HG03378 (cell line): ENCODE data around the gene ZNF142.
A peak's percentile ranks its signal among the peaks of the same experiment; 100 is the strongest.

ENCODE experiments used
- ATAC-seq: cut with Tn5 transposase; IDR thresholded peaks from one replicate; pipeline ENCODE4 v1.9.1; 2021; ENCODE audit warnings: mild to moderate bottlenecking, moderate library complexity; ENCODE audit not compliant: unreplicated experiment

ZNF142 gene

DNA sequence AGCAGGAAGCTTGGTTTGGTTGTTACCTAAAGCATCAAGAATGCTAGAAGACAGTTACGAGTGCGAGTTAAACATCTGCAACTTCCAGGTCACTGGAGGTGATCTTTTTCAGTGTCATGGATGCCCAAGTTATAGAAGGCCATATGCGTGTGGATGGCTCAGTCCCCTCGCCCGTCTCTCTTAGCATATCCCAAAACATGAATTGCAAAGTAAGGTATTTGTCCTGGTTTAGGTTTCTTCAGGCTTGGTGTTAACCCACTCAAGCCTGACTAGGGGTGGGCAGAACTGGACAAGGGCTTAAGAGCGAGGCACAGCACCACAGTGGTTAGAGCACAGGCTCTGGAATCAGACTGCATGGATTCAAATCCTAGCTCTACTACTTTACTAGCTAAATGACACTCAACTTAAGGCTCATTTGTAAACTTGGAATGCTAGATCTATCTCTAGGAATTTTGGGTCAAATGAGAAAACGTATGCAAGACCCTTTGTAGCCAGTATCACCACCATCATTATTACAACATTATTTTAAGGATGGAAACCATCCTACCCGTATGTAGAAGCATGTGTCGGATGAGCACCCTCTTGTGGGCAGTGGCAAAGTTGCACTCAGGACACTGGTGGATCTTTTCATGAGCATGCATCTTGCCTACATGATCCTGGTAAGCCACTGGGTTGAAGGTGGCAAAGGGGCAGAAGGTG, 11.2 kb downstream of the ZNF142 start:
- no peak for ATAC-seq

- peak; percentile 61 for ATAC-seq
Measured at GRCh38 chr2:218645126-218645525, 14.3 kb downstream of the ZNF142 start.

- ATAC-seq: no peak
Measured at GRCh38 chr2:218644721-218645120, 14.7 kb downstream of the ZNF142 start.

- no peak for ATAC-seq
Measured at GRCh38 chr2:218643751-218644310, 15.6 kb downstream of the ZNF142 start.

DNA sequence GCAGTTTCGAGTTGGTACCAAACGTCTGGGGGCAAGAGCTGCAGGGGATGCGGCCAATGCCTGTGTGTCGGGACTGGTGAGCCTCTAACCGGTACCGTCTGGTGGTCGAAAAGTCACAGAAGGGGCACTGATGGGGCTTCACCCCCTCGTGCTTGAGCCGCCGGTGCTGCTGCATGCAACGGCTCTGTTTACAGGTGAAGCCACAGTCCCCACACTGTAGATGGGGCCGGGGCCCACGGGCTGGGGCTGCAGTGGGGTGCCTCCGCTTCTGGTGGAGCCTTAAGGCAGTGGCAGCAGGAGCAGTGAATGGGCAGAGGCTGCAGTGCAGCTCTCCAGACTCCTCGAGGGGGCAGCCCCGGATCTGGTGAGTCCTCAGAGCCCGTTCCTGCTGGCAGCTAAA, 16.6 kb downstream of the ZNF142 start:
- ATAC-seq: no peak

- ATAC-seq: no peak
Measured at GRCh38 chr2:218642121-218642656, 17.2 kb downstream of the ZNF142 start.

- ATAC-seq: no peak
Measured at GRCh38 chr2:218638372-218638771, 21.1 kb downstream of the ZNF142 start.

DNA sequence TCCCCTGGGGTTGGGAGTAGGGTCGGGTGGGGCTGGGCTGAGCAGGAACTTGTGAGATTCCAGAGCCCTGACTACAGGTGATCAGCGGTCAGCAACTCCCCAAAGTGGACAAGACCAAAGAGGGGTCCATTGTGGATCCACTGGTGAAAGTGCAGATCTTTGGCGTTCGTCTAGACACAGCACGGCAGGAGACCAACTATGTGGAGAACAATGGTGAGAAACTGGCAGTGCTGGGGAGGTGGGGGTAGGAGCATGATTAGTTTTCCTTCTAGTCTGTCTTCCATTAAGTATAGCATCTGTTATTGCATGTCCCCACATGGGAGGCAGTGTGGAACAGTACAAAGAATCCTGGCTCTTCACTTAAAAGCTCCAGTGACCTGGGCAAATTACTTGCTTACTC, 23.7 kb downstream of the ZNF142 start:
- ATAC-seq: no peak

DNA sequence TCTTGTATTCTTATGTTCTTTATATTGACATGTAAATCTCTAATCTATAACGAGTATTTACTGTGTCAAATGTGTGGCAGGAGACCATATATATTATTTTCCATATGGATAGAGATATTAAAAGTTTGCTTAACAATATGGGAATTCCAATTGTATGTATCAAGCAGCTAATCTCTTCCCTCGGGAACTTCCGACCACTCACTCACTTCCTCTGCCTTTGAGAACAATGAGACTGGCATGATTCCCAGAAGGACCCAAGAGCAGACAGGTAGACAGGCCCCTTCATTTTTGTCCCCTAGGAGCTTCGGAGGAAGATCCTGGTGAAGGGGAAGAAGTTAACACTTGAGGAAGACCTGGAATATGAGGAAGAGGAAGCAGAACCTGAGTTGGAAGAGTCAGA, 27.6 kb downstream of the ZNF142 start:
- ATAC-seq: no peak

- no peak for ATAC-seq
Measured at GRCh38 chr2:218627939-218628338, 31.5 kb downstream of the ZNF142 start.

GRCh38 chr2:218626369-218626768, 33.1 kb downstream of the ZNF142 start:
- ATAC-seq: no peak

GRCh38 chr2:218623366-218623705, 36.1 kb downstream of the ZNF142 start:
- ATAC-seq: no peak

DNA sequence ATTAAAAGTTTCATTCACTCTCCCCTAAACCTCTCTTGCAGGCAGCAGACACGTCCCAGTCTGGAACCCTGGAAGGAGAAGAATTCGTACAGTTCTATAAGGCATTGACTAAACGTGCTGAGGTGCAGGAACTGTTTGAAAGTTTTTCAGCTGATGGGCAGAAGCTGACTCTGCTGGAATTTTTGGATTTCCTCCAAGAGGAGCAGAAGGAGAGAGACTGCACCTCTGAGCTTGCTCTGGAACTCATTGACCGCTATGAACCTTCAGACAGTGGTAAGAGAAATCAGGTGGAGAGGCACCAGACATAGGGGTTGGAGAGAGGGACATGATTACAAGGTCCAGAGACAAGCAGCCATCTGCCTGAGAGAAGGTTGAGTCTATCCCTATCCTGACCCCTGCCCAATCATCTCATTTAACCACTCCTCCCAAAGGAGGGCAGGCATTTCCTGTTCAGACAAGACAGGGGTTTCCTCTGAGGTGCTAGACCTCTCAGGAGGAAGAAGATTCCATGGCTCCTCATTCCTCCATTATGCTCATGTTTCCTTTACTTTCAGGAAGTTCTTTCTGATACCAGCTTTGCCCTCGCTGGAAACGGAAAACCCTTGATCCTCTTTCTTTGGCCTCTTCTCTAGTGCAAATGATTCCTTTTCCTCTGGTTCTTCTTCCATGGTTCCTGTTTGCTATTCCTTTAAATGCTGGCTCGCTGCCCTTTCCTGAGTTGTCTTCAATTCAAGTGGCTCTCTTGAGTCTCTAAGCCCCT, 36.6 kb downstream of the ZNF142 start:
- no peak for ATAC-seq

GRCh38 chr2:218621007-218621406, 38.4 kb downstream of the ZNF142 start:
- no peak for ATAC-seq

DNA sequence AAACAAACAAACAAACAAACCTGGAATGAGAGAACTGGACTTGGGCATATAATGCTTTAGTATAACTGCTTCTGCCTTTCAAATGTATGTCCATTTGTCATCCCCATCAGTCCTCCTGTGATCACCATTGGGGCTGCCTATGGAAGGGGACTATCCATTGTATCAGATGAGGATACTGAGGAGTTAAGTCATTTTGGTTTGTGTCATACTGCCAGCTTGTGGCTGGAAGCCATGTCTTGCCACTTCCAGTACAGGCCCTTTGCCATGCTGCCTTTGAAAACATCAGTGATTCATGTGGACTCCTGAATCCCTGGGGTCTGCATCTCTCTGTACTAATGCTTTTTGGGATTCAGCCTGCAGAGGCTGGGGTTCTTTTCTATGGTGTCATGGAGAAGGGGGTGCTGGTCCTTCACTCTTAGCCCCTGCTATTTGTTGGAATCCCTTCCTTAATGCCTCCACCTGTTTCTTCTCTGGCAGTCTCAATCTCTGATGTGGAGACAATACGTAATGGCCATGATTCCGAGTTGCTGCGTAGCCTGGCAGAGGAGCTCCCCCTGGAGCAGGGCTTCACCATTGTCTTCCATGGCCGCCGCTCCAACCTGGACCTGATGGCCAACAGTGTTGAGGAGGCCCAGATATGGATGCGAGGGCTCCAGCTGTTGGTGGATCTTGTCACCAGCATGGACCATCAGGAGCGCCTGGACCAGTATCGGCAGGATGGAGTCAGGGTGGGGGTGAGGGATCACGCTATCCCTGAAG, 41.1 kb downstream of the ZNF142 start:
- no peak for ATAC-seq

- no peak for ATAC-seq
Measured at GRCh38 chr2:218615868-218616315, 43.5 kb downstream of the ZNF142 start.

- no peak for ATAC-seq
Measured at GRCh38 chr2:218607436-218608115, 51.8 kb downstream of the ZNF142 start, which contains the start of gene PLCD4. Gene PLCD4 (plus strand): TSS chr2:218607899. CDS start chr2:218615740, 7,841 bp downstream.

DNA sequence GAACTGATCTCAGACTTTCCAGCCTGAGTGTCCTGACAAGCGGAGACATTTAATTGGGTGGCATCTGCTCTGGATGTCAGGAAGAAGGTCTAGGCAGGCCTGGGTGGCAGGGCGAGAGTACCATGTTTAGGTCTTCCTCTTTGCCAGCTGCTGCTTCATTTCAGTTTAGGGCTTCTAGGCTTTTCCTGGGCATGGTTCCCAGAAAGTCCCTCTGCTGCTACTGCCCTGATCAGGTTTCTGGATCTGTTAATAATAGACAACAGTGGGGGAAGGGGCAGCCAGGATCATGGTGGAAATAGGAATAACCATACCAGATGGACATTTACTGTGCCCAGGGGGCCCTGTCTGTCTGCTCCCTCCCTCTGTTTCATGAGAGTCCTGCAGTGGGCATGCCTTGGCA, 54.0 kb downstream of the ZNF142 start:
- ATAC-seq: no peak
